Large intestine (tissue), 3 donors: ENCODE measurements around the gene ZBTB46. TPM values are rescaled to one million over a fixed set of nuclear protein-coding genes. Genes with fewer than 3 reads are reported as not detected.

Experiments
- DNase-seq, 2 donors: peaks; one replicate each; pipeline versions ENCODE4 v3.0.0 to v3.0.0-alpha.2; 2013
- H3K27ac ChIP-seq: one replicate; pipeline ENCODE4 v1.5.1; 2013; ENCODE audit warnings: low read length
- H3K27me3 ChIP-seq: 2 replicates; pipeline ENCODE4 v1.6.1; 2013; ENCODE audit warnings: low read length; ENCODE audit not compliant: control insufficient read depth, insufficient read depth
- H3K36me3 ChIP-seq: 2 replicates; pipeline ENCODE4 v1.6.1; 2013; ENCODE audit warnings: low read length; ENCODE audit not compliant: control insufficient read depth, insufficient read depth
- H3K4me1 ChIP-seq: one replicate; pipeline ENCODE4 v1.6.1; 2013; ENCODE audit warnings: low read length; ENCODE audit not compliant: control insufficient read depth, insufficient read depth
- H3K4me3 ChIP-seq: one replicate; pipeline ENCODE4 v1.5.1; 2013; ENCODE audit warnings: low read length
- H3K9me3 ChIP-seq: one replicate; pipeline ENCODE4 v1.6.1; 2013; ENCODE audit warnings: mild to moderate bottlenecking, low read depth, low read length, moderate library complexity; ENCODE audit not compliant: control insufficient read depth
- WGBS: methylation state at CpG from one replicate; pipeline ENCODE4 v1.1.5; 2013; ENCODE audit warnings: low lambda C conversion rate; ENCODE audit not compliant: insufficient coverage; 5-methylcytosine and 5-hydroxymethylcytosine counted together
- polyA plus RNA-seq: library from polyadenylated mRNA; unstranded; fragments of 120-200 nt; gene quantifications from one replicate; pipeline ENCODE4 v1.2.1, GENCODE V29; 2013

The ZBTB46 gene
- polyA plus RNA-seq, 1 donor: 4.1 TPM

- no peak overlapping the region for H3K27ac ChIP-seq
- WGBS: no CpG with 5 or more reads among the region's 45 CpGs
- DNase-seq: no peak
These were observed 79.4 kb downstream of the ZBTB46 start for GRCh38 chr20:63751471-63752271.

GRCh38 chr20:63750807-63751470 lies 80.1 kb downstream of the ZBTB46 start:
- DNase-seq: no peak
- Histone ChIP-seq H3K27me3 (no peaks in the 10 kb centered on the region), H3K27ac (no peak overlapping the region), H3K36me3 (no peaks in the 10 kb centered on the region), H3K4me3 (no peak overlapping the region), H3K9me3 (peaks cover 8% of the 10 kb centered on the region), H3K4me1 (no peaks in the 10 kb centered on the region)
- no CpG with 5 or more reads among the region's 26 CpGs for WGBS

More at GRCh38 chr20:63751471-63752271, 79.4 kb downstream of the ZBTB46 start:
- Histone ChIP-seq H3K4me1 (no peaks in the 10 kb centered on the region), H3K4me3 (no peak overlapping the region), H3K36me3 (no peaks in the 10 kb centered on the region), H3K27me3 (no peaks in the 10 kb centered on the region), H3K9me3 (peaks cover 8% of the 10 kb centered on the region)

- H3K9me3 ChIP-seq: peaks cover 8% of the 10 kb centered on the region
These were observed 81.2 kb downstream of the ZBTB46 start for GRCh38 chr20:63749597-63750508.

GRCh38 chr20:63748934-63749270 lies 82.2 kb downstream of the ZBTB46 start:
- Histone ChIP-seq H3K36me3 (no peaks in the 10 kb centered on the region), H3K9me3 (peaks cover 8% of the 10 kb centered on the region), H3K4me3 (no peak overlapping the region), H3K27me3 (no peaks in the 10 kb centered on the region), H3K27ac (no peak overlapping the region), H3K4me1 (peaks cover 4% of the 10 kb centered on the region)
- no CpG with 5 or more reads among the region's 11 CpGs for WGBS
- no peak for DNase-seq

More at GRCh38 chr20:63749597-63750508, 81.2 kb downstream of the ZBTB46 start:
- no peaks in the 10 kb centered on the region for H3K27me3 ChIP-seq
- H3K4me3 ChIP-seq: no peak overlapping the region
- no peak for DNase-seq
- WGBS: no CpG with 5 or more reads among the region's 16 CpGs
- no peaks in the 10 kb centered on the region for H3K36me3 ChIP-seq
- no peaks in the 10 kb centered on the region for H3K4me1 ChIP-seq
- H3K27ac ChIP-seq: no peak overlapping the region

GRCh38 chr20:63748070-63748933 lies 82.8 kb downstream of the ZBTB46 start:
- H3K36me3 ChIP-seq: peaks cover 4% of the 10 kb centered on the region
- peaks cover 4% of the 10 kb centered on the region for H3K4me1 ChIP-seq
- no peak for DNase-seq
- WGBS: no CpG with 5 or more reads among the region's 20 CpGs
- H3K4me3 ChIP-seq: no peak overlapping the region
- no peaks in the 10 kb centered on the region for H3K27me3 ChIP-seq
- peaks cover 8% of the 10 kb centered on the region for H3K9me3 ChIP-seq
- H3K27ac ChIP-seq: no peak overlapping the region

GRCh38 chr20:63747622-63748069 lies 83.4 kb downstream of the ZBTB46 start:
- H3K9me3 ChIP-seq: peaks cover 6% of the 10 kb centered on the region
- H3K4me1 ChIP-seq: peaks cover 4% of the 10 kb centered on the region
- WGBS: 37% methylated on average over 2 of the region's 13 CpGs
- H3K27ac ChIP-seq: no peak overlapping the region
- DNase-seq: no peak
- H3K27me3 ChIP-seq: no peaks in the 10 kb centered on the region
- H3K36me3 ChIP-seq: peaks cover 9% of the 10 kb centered on the region
- H3K4me3 ChIP-seq: no peak overlapping the region

GRCh38 chr20:63746751-63747315 lies 84.2 kb downstream of the ZBTB46 start:
- peaks cover 17% of the 10 kb centered on the region for H3K36me3 ChIP-seq
- DNase-seq: no peak
- no CpG with 5 or more reads among the region's 47 CpGs for WGBS

GRCh38 chr20:63745961-63746731 lies 84.9 kb downstream of the ZBTB46 start:
- no CpG with 5 or more reads among the region's 26 CpGs for WGBS
- no peak for DNase-seq

More at GRCh38 chr20:63746751-63747315, 84.2 kb downstream of the ZBTB46 start:
- no peaks in the 10 kb centered on the region for H3K27me3 ChIP-seq
- H3K9me3 ChIP-seq: peaks cover 4% of the 10 kb centered on the region
- H3K4me1 ChIP-seq: peaks cover 5% of the 10 kb centered on the region
- H3K4me3 ChIP-seq: no peak overlapping the region
- no peak overlapping the region for H3K27ac ChIP-seq

GRCh38 chr20:63745424-63745805 lies 85.6 kb downstream of the ZBTB46 start:
- Histone ChIP-seq H3K4me3 (no peak overlapping the region), H3K4me1 (peaks cover 15% of the 10 kb centered on the region), H3K9me3 (no peaks in the 10 kb centered on the region), H3K27me3 (no peaks in the 10 kb centered on the region), H3K36me3 (peaks cover 23% of the 10 kb centered on the region), H3K27ac (no peak overlapping the region)
- no peak for DNase-seq
- WGBS: no CpG with 5 or more reads among the region's 15 CpGs

More at GRCh38 chr20:63745961-63746731, 84.9 kb downstream of the ZBTB46 start:
- peaks cover 1% of the 10 kb centered on the region for H3K9me3 ChIP-seq
- H3K4me3 ChIP-seq: no peak overlapping the region
- peaks cover 12% of the 10 kb centered on the region for H3K4me1 ChIP-seq
- no peak overlapping the region for H3K27ac ChIP-seq
- peaks cover 23% of the 10 kb centered on the region for H3K36me3 ChIP-seq
- no peaks in the 10 kb centered on the region for H3K27me3 ChIP-seq
